ENCODE data around the gene VGLL2. TPM values are rescaled to one million over a fixed set of nuclear protein-coding genes. Genes with fewer than 3 reads are reported as not detected.

Gene VGLL2
- total and polyA plus RNA-seq, 2 of the 13 experiments (the other 11 are each of a cell fraction or from before 2014, with no cell fraction given) = not detected

GRCh38 chr6:117268924-117269323 lies 3.6 kb downstream of the VGLL2 start:
- H3K4me2 ChIP-seq (ENCODE audit: low read depth, low read length) = no peak overlapping the region
- no peaks in the 10 kb centered on the region for H4K20me1 ChIP-seq (ENCODE audit: insufficient read depth, low read length)
- in situ Hi-C loops (cut with HindIII; ENCODE audit: extremely low pct_ligation_motif_present, low pct_unique_long_range_greater_than_20kb) (no loop called here), intact Hi-C loops (cut with micrococcal nuclease; ENCODE audit: unreplicated experiment) (no loop called here)
- H3K79me2 ChIP-seq (ENCODE audit: insufficient read depth, low read length) = no peaks in the 10 kb centered on the region
- H2AFZ ChIP-seq (ENCODE audit: low read length) = no peak overlapping the region
- peaks cover 17 to 74% of the 10 kb centered on the region in 2 experiments for H3K27me3 ChIP-seq (ENCODE audit: control insufficient read depth in 1 of 2, insufficient read depth in 2 of 2, low read length in 2 of 2)
- CTCF ChIA-PET (ENCODE audit: low intra/inter-chr PET ratio, low total read pairs) = no interaction called here
- no peaks in the 10 kb centered on the region for H3K9me3 ChIP-seq (ENCODE audit: low read length)
- ATAC-seq (no peak), FAIRE-seq (no peak), DNase-seq (ENCODE audit: low spot score) (no peak)
- WGBS (ENCODE audit: low lambda C conversion rate) = 24% methylated on average over 1 of the region's 1 CpG
- no TSS peak for BruUV-seq (replicated peaks)
- POLR2A ChIA-PET = no interaction called here
- no peak overlapping the region for H3K27ac ChIP-seq (ENCODE audit: extremely low read length, insufficient read depth, low read length)
- no peak overlapping the region for H3K9ac ChIP-seq (ENCODE audit: insufficient read depth, low read depth, low read length)
- no peak overlapping the region for H3K4me3 ChIP-seq (replicated peaks in 1 of 3; ENCODE audit: insufficient read depth in 1 of 3, low read depth in 2 of 3, low read length in 3 of 3)
- TF ChIP-seq ZNF619 (CRISPR knock-in tag; IDR thresholded peaks at IDR 0.05) (no peak), PRDM4 (CRISPR knock-in tag; IDR thresholded peaks at IDR 0.05; ENCODE audit: borderline replicate concordance) (no peak)
- H3K4me1 ChIP-seq (ENCODE audit: insufficient read depth, low read length) = peaks cover 19% of the 10 kb centered on the region
- no peaks in the 10 kb centered on the region for H3K36me3 ChIP-seq (replicated peaks in 1 of 2; ENCODE audit: control insufficient read depth in 1 of 2, insufficient read depth in 2 of 2, low read length in 2 of 2)

- no TSS peak for BruUV-seq (replicated peaks)
- no peak for ATAC-seq
- Histone ChIP-seq H3K4me2 (ENCODE audit: low read depth, low read length) (no peak overlapping the region), H2AFZ (ENCODE audit: low read length) (no peak overlapping the region), H3K9ac (ENCODE audit: insufficient read depth, low read depth, low read length) (no peak overlapping the region), H3K9me3 (ENCODE audit: low read length) (no peaks in the 10 kb centered on the region), H3K79me2 (ENCODE audit: insufficient read depth, low read length) (no peaks in the 10 kb centered on the region), H3K36me3 (replicated peaks in 1 of 2; ENCODE audit: control insufficient read depth in 1 of 2, insufficient read depth in 2 of 2, low read length in 2 of 2) (no peaks in the 10 kb centered on the region), H3K27ac (ENCODE audit: extremely low read length, insufficient read depth, low read length) (no peak overlapping the region), H4K20me1 (ENCODE audit: insufficient read depth, low read length) (no peaks in the 10 kb centered on the region), H3K27me3 (ENCODE audit: control insufficient read depth in 1 of 2, insufficient read depth in 2 of 2, low read length in 2 of 2) (peaks cover 16 to 67% of the 10 kb centered on the region in 2 experiments), H3K4me3 (replicated peaks in 1 of 3; ENCODE audit: insufficient read depth in 1 of 3, low read depth in 2 of 3, low read length in 3 of 3) (no peak overlapping the region), H3K4me1 (ENCODE audit: insufficient read depth, low read length) (peaks cover 17% of the 10 kb centered on the region)
- no peak for FAIRE-seq
- 12% methylated on average over 8 of the region's 8 CpGs for WGBS (ENCODE audit: low lambda C conversion rate)
- intact Hi-C loops (cut with micrococcal nuclease; ENCODE audit: unreplicated experiment) = no loop called here
- in situ Hi-C loops (cut with HindIII; ENCODE audit: extremely low pct_ligation_motif_present, low pct_unique_long_range_greater_than_20kb) = no loop called here
- ChIA-PET CTCF (ENCODE audit: low intra/inter-chr PET ratio, low total read pairs) (no interaction called here), POLR2A (no interaction called here)
- DNase-seq (ENCODE audit: low spot score) = no peak
- TF ChIP-seq ZNF607 (CRISPR knock-in tag; IDR thresholded peaks at IDR 0.05; ENCODE audit: borderline replicate concordance) = no peak
- TF ChIP-seq SMAD1 (CRISPR knock-in tag; IDR thresholded peaks at IDR 0.05; ENCODE audit: borderline replicate concordance, low read depth) = no peak
- TF ChIP-seq ZSCAN20 (CRISPR knock-in tag; IDR thresholded peaks at IDR 0.05; ENCODE audit: borderline replicate concordance) = no peak
- TF ChIP-seq ZNF747 (CRISPR knock-in tag; IDR thresholded peaks at IDR 0.05; ENCODE audit: borderline replicate concordance) = no peak
Measured at GRCh38 chr6:117269638-117270054, 4.3 kb downstream of the VGLL2 start.
